Left lung (tissue), 10 donors: ENCODE measurements around the gene GAL. TPM values are rescaled to one million over a fixed set of nuclear protein-coding genes. Genes with fewer than 3 reads are reported as not detected.

Experiments
- ATAC-seq: fragments of 200-7000 bp; cut with Tn5 transposase; one replicate; pipeline ENCODE4 v1.9.1; 2020; ENCODE audit warnings: moderate library complexity
- DNase-seq, 4 donors: peaks; one replicate each; pipeline ENCODE4 v3.0.0-alpha.2; 2013 to 2020
- H3K27ac ChIP-seq, 2 donors: fragments of 200-600 bp; sonication (generic) in 1 of 2; one replicate each; pipeline versions ENCODE4 v1.5.0 to v1.8.0; 2020 to 2021
- H3K27me3 ChIP-seq, 2 donors: fragments of 200-600 bp; sonication (generic) in 1 of 2; one replicate each; pipeline versions ENCODE4 v1.5.0 to v1.8.0; 2020 to 2021
- H3K36me3 ChIP-seq, 2 donors: fragments of 200-600 bp; sonication (generic) in 1 of 2; one replicate each; pipeline versions ENCODE4 v1.5.0 to v1.8.0; 2020 to 2021
- H3K4me1 ChIP-seq, 2 donors: fragments of 200-600 bp; one replicate each; pipeline ENCODE4 v1.8.0; 2021
- H3K4me3 ChIP-seq, 2 donors: fragments of 200-600 bp; sonication (generic) in 1 of 2; one replicate each; pipeline versions ENCODE4 v1.5.0 to v1.8.0; 2020 to 2021; ENCODE audit warnings: mild to moderate bottlenecking in 1 of 2
- H3K9me3 ChIP-seq, 2 donors: fragments of 200-600 bp; sonication (generic) in 1 of 2; one replicate each; pipeline versions ENCODE4 v1.5.0 to v1.8.0; 2020 to 2021
- intact Hi-C, 2 donors: fragments of 100-400 bp; cut with DNase I; formaldehyde crosslinking; loops; one replicate each; pipeline versions ENCODE4 v1.11.2 to v1.14.2; 2022
- polyA plus RNA-seq, 6 donors: library from polyadenylated mRNA; unstranded; fragments of 120-200 nt; gene quantifications; one replicate each; pipeline ENCODE4 v1.2.1, GENCODE V29; 2013; ENCODE audit not compliant: insufficient read length in 6 of 6
- total RNA-seq, 2 donors: library from RNA; stranded (reverse); fragmentation: NEBNext Ultra II Directional; extraction: Animal tissue kit (Norgen Biotek cat#: 25700); gene quantifications; one replicate each; pipeline ENCODE4 v1.2.1, GENCODE V29; 2021
- TF ChIP-seq, protein P1 (sequence below), 2 donors: fragments of 200-600 bp; sonication (generic) in 1 of 2; IDR thresholded peaks; one replicate each; pipeline versions ENCODE4 v1.5.0 to v1.8.0; 2021; ENCODE audit warnings: antibody characterized with exemption in 2 of 2
- donor health status: DM: no; HTN: yes; CAD: no.
- donor health status: DM: no; HTN: no; CAD: no.

The GAL gene
- total and polyA plus RNA-seq, 8 donors, result 0.15 to 1.4 TPM; not detected in 6

GRCh38 chr11:68651985-68652682, 32.2 kb upstream of the GAL start:
- Histone ChIP-seq H3K4me3 (no peak overlapping the region), H3K36me3 (no peaks in the 10 kb centered on the region), H3K27me3 (peaks cover 0 to 59% of the 10 kb centered on the region in 2 donors), H3K4me1 (no peaks in the 10 kb centered on the region), H3K27ac (no peak overlapping the region), H3K9me3 (peaks cover 0 to 7% of the 10 kb centered on the region in 2 donors)
- intact Hi-C loops, result no loop called here
- ATAC-seq (no peak), DNase-seq (peak in 1 of 4 donors; percentile 54)
- TF ChIP-seq, protein P1, sequence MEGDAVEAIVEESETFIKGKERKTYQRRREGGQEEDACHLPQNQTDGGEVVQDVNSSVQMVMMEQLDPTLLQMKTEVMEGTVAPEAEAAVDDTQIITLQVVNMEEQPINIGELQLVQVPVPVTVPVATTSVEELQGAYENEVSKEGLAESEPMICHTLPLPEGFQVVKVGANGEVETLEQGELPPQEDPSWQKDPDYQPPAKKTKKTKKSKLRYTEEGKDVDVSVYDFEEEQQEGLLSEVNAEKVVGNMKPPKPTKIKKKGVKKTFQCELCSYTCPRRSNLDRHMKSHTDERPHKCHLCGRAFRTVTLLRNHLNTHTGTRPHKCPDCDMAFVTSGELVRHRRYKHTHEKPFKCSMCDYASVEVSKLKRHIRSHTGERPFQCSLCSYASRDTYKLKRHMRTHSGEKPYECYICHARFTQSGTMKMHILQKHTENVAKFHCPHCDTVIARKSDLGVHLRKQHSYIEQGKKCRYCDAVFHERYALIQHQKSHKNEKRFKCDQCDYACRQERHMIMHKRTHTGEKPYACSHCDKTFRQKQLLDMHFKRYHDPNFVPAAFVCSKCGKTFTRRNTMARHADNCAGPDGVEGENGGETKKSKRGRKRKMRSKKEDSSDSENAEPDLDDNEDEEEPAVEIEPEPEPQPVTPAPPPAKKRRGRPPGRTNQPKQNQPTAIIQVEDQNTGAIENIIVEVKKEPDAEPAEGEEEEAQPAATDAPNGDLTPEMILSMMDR (IDR thresholded peaks at IDR 0.05), result no peak

GRCh38 chr11:68652683-68653156, 31.6 kb upstream of the GAL start:
- Histone ChIP-seq H3K9me3 (peaks cover 0 to 1% of the 10 kb centered on the region in 2 donors), H3K4me3 (no peak overlapping the region), H3K27ac (no peak overlapping the region), H3K27me3 (peaks cover 0 to 59% of the 10 kb centered on the region in 2 donors), H3K4me1 (no peaks in the 10 kb centered on the region), H3K36me3 (no peaks in the 10 kb centered on the region)
- TF ChIP-seq, protein P1 (IDR thresholded peaks at IDR 0.05), result no peak
- intact Hi-C loops, result no loop called here
- DNase-seq (peak in 1 of 4 donors; percentile 52), ATAC-seq (no peak)

GRCh38 chr11:68653486-68654430, 30.6 kb upstream of the GAL start:
- no peaks in the 10 kb centered on the region for H3K9me3 ChIP-seq
- no peaks in the 10 kb centered on the region for H3K4me1 ChIP-seq
- TF ChIP-seq, protein P1 (IDR thresholded peaks at IDR 0.05), result no peak
- DNase-seq (peak in 1 of 4 donors; percentile 60), ATAC-seq (no peak)
- no peak overlapping the region for H3K27ac ChIP-seq
- H3K27me3 ChIP-seq, result peaks cover 0 to 54% of the 10 kb centered on the region in 2 donors
- no peaks in the 10 kb centered on the region for H3K36me3 ChIP-seq
- intact Hi-C loops, result no loop called here
- no peak overlapping the region for H3K4me3 ChIP-seq

- intact Hi-C loops, result no loop called here
- Histone ChIP-seq H3K36me3 (no peaks in the 10 kb centered on the region), H3K27me3 (peaks cover 0 to 42% of the 10 kb centered on the region in 2 donors), H3K4me1 (no peaks in the 10 kb centered on the region), H3K9me3 (no peaks in the 10 kb centered on the region), H3K27ac (no peak overlapping the region), H3K4me3 (no peak overlapping the region)
- ATAC-seq, result no peak
- TF ChIP-seq, protein P1 (IDR thresholded peaks at IDR 0.05), result no peak
- no peak for DNase-seq
These were observed 29.4 kb upstream of the GAL start for GRCh38 chr11:68654978-68655377.

GRCh38 chr11:68655406-68655805, 28.9 kb upstream of the GAL start:
- no peak overlapping the region for H3K27ac ChIP-seq
- no peaks in the 10 kb centered on the region for H3K36me3 ChIP-seq
- TF ChIP-seq, protein P1 (IDR thresholded peaks at IDR 0.05), result no peak
- no peak for DNase-seq
- H3K27me3 ChIP-seq, result peaks cover 0 to 37% of the 10 kb centered on the region in 2 donors
- intact Hi-C loops, result no loop called here
- no peaks in the 10 kb centered on the region for H3K9me3 ChIP-seq
- no peaks in the 10 kb centered on the region for H3K4me1 ChIP-seq
- ATAC-seq, result no peak
- H3K4me3 ChIP-seq, result no peak overlapping the region
